Activated naive CD8-positive, alpha-beta T cell treated with anti-CD3 and anti-CD28 coated beads, Interleukin-2, amount 10 ng/mL, durations not matched to agents 7 days and 5 days (primary cell): ENCODE results near the gene MMP21. TPM values are rescaled to one million over a fixed set of nuclear protein-coding genes. Genes with fewer than 3 reads are reported as not detected.

Source experiments
- ATAC-seq: fragments of 150-1000 bp; cut with Tn5 transposase; one replicate; pipeline ENCODE4 v1.10.0; 2021; ENCODE audit warnings: low read depth, moderate library complexity
- POLR2A ChIA-PET: fragments of 350-600 bp; sonication (Branson Sonifier 250); formaldehyde crosslinking; loops from one replicate; lab custom pipeline; 2021; ENCODE audit warnings: antibody characterized with exemption; lab: Charles Lee
- DNase-seq: peaks from one replicate; pipeline ENCODE4 v3.0.0; 2021
- H3K27ac Mint-ChIP-seq: one replicate; pipeline ENCODE4 v1.8.0; 2022; ENCODE audit warnings: mild to moderate bottlenecking, mixed read lengths
- H3K27me3 Mint-ChIP-seq: one replicate; pipeline ENCODE4 v1.8.0; 2022; ENCODE audit warnings: mild to moderate bottlenecking, moderate library complexity, mixed read lengths
- H3K36me3 Mint-ChIP-seq: one replicate; pipeline ENCODE4 v1.8.0; 2021; ENCODE audit warnings: mild to moderate bottlenecking, mixed read lengths
- H3K4me1 Mint-ChIP-seq: one replicate; pipeline ENCODE4 v1.8.0; 2021; ENCODE audit warnings: mixed read lengths
- H3K4me3 Mint-ChIP-seq: one replicate; pipeline ENCODE4 v1.8.0; 2022; ENCODE audit warnings: mild to moderate bottlenecking, moderate library complexity, mixed read lengths
- H3K9me3 Mint-ChIP-seq: one replicate; pipeline ENCODE4 v1.8.0; 2021; ENCODE audit warnings: mixed read lengths
- total RNA-seq, 2 experiments: library from RNA; stranded (reverse); gene quantifications; one replicate each; pipeline ENCODE4 v1.2.3, GENCODE V29; 2021

The MMP21 gene
- total RNA-seq, 2 experiments from 2014 or later = 0.20 to 0.25 TPM

DNA sequence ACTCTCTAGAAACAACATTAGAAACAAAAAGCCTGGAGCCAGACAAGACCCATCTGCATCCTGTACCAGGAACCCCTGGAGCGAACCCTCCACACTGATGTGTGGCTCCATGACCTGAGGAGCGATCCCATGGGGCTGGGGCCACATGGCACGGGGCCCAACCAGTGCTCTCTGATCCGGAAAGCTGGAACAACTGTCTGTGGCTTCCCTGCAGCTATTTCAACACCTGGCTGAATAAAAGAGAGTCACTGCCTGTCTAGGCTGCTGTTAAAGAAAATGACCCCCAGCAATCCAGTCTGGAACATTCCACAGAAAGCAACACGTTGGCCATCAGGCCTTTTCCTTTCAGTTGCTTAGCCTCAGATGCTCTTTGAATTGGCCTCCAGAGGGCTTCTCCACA is 26.5 kb upstream of the MMP21 start:
- no peak for DNase-seq
- Mint-ChIP-seq H3K9me3 (no peaks in the 10 kb centered on the region), H3K27me3 (no peaks in the 10 kb centered on the region), H3K4me3 (no peak overlapping the region), H3K27ac (no peak overlapping the region), H3K36me3 (peaks cover 5% of the 10 kb centered on the region), H3K4me1 (no peaks in the 10 kb centered on the region)
- POLR2A ChIA-PET = no interaction called here
- no peak for ATAC-seq

- no peak for ATAC-seq
- POLR2A ChIA-PET = interaction anchor here (1.0 kb wide), 1 partner anchor 12 kb away, joined by 3 read pairs; no protein-coding TSS in a partner anchor
- H3K4me3 Mint-ChIP-seq = no peak overlapping the region
- peaks cover 5% of the 10 kb centered on the region for H3K36me3 Mint-ChIP-seq
- H3K27me3 Mint-ChIP-seq = no peaks in the 10 kb centered on the region
- H3K9me3 Mint-ChIP-seq = no peaks in the 10 kb centered on the region
- no peak for DNase-seq
- H3K4me1 Mint-ChIP-seq = no peaks in the 10 kb centered on the region
- H3K27ac Mint-ChIP-seq = no peak overlapping the region
Observed at GRCh38 chr10:125801574-125801973, 26.0 kb upstream of the MMP21 start.

GRCh38 chr10:125799451-125800182 is 24.0 kb upstream of the MMP21 start:
- ATAC-seq (no peak), DNase-seq (no peak)
- no peaks in the 10 kb centered on the region for H3K4me1 Mint-ChIP-seq
- POLR2A ChIA-PET = no interaction called here
- H3K9me3 Mint-ChIP-seq = no peaks in the 10 kb centered on the region
- no peaks in the 10 kb centered on the region for H3K27me3 Mint-ChIP-seq
- H3K27ac Mint-ChIP-seq = no peak overlapping the region
- peaks cover 3% of the 10 kb centered on the region for H3K36me3 Mint-ChIP-seq
- no peak overlapping the region for H3K4me3 Mint-ChIP-seq

DNA sequence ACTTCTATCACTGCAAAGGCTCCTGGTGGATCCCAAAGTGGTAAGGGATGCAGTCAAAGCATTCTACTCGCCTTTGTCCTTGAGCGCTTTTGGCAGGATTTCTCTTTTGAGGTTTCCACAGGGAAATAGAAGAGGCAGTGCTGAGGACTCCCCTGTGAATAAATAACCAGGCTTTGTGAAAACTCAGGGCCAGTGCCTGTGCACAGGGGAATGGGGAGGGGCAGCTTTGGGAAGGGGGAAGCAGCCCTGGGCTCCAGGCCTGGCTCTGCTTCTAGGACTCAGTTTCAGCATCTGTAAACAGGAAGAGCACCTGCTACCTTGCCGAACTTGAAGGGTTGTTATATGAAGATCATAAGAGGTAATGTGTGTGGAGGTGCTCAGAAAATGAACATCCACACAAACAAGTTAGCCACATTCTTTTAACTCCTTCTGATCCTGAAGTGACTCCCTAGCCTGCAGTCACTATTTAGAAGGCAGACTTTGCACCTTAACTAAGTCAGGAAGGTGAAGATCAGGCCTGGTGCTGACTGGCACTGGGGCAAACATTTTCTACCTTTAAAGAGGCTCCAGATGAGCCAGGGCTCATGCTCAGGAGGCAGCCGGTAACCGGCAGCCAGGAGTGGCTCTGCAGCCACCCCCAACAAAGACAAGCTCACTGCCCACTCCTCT is 22.5 kb upstream of the MMP21 start:
- ATAC-seq (no peak), DNase-seq (no peak)
- POLR2A ChIA-PET = interaction anchor here (0.6 kb wide), 1 partner anchor 1988 kb away, joined by 3 read pairs; no protein-coding TSS in a partner anchor
- H3K36me3 Mint-ChIP-seq = peaks cover 7% of the 10 kb centered on the region
- no peaks in the 10 kb centered on the region for H3K9me3 Mint-ChIP-seq
- H3K4me1 Mint-ChIP-seq = no peaks in the 10 kb centered on the region
- H3K27ac Mint-ChIP-seq = no peak overlapping the region
- no peak overlapping the region for H3K4me3 Mint-ChIP-seq
- no peaks in the 10 kb centered on the region for H3K27me3 Mint-ChIP-seq

GRCh38 chr10:125797424-125797823 is 21.8 kb upstream of the MMP21 start:
- Mint-ChIP-seq H3K27me3 (no peaks in the 10 kb centered on the region), H3K27ac (no peak overlapping the region)
- POLR2A ChIA-PET = interaction anchor here (0.6 kb wide), 1 partner anchor 1989 kb away, joined by 3 read pairs; no protein-coding TSS in a partner anchor

GRCh38 chr10:125795637-125796190 is 20.1 kb upstream of the MMP21 start:
- Mint-ChIP-seq H3K36me3 (peaks cover 14% of the 10 kb centered on the region), H3K9me3 (no peaks in the 10 kb centered on the region), H3K27me3 (no peaks in the 10 kb centered on the region), H3K4me1 (no peaks in the 10 kb centered on the region), H3K4me3 (no peak overlapping the region), H3K27ac (no peak overlapping the region)
- POLR2A ChIA-PET = interaction anchor here (0.8 to 1.3 kb wide), 2 partner anchors 27 to 76 kb away, joined by 3 to 4 read pairs; partner anchors contain the start of genes BCCIP, EDRF1 and UROS
- ATAC-seq (no peak), DNase-seq (no peak)

More at GRCh38 chr10:125797424-125797823, 21.8 kb upstream of the MMP21 start:
- ATAC-seq (no peak), DNase-seq (no peak)
- Mint-ChIP-seq H3K4me1 (no peaks in the 10 kb centered on the region), H3K9me3 (no peaks in the 10 kb centered on the region), H3K4me3 (no peak overlapping the region), H3K36me3 (peaks cover 7% of the 10 kb centered on the region)

GRCh38 chr10:125795128-125795527 is 19.5 kb upstream of the MMP21 start:
- Mint-ChIP-seq H3K36me3 (peaks cover 12% of the 10 kb centered on the region), H3K4me1 (no peaks in the 10 kb centered on the region), H3K9me3 (no peaks in the 10 kb centered on the region), H3K4me3 (no peak overlapping the region), H3K27me3 (no peaks in the 10 kb centered on the region), H3K27ac (no peak overlapping the region)
- DNase-seq = no peak
- POLR2A ChIA-PET = interaction anchor here (0.8 to 1.3 kb wide), 2 partner anchors 28 to 76 kb away, joined by 3 to 4 read pairs; partner anchors contain the start of genes BCCIP, EDRF1 and UROS
- no peak for ATAC-seq

DNA sequence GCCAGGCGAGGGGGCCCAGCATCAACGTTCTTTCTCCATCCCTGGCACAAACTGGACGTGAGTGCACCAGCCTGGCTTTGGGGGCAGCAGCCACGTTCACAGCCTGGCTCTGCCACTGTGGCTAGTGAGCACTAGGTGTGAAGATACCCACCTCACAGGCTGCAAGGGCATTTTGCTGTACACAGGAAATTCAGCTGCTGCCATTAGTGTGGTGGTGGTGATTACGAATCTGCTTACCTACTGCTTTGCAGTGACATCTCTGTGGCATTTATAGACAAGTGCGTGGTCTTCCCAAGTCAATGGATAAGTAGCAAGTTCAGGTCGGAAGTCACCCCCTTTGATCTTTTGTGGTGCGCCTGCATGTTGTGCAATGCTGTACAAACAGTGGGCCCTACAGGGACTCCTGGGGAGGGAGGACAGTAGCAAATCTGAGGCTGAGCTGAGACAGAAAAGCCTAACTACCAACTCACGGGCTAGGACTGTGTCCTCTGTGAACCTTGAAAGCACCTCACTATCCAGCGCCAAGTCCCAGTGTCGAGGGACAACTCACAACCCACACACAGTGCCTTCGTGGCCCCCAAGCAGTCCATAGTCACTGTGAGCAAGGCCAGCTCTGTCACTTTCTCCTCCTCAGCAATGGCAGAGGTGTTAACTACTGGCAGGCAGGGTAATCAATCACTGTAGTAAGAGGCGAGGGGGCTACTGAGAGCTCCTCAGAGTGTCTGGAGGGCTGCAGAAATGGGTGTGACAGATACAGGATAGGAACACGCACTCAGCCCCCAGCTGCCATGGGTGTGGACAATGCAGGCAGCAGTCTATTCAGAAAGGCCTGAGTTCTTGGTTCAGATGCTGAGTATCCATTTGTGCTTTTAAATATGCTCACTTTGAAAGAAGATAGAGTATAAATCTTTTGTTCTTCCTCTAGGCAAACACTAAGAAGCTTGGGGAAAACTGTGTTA is 17.0 kb upstream of the MMP21 start:
- ATAC-seq = no peak
- H3K4me1 Mint-ChIP-seq = peaks cover 12% of the 10 kb centered on the region
- H3K27me3 Mint-ChIP-seq = no peaks in the 10 kb centered on the region
- no peak for DNase-seq
- no peak overlapping the region for H3K4me3 Mint-ChIP-seq
- no peak overlapping the region for H3K27ac Mint-ChIP-seq
- POLR2A ChIA-PET = no interaction called here
- peaks cover 14% of the 10 kb centered on the region for H3K36me3 Mint-ChIP-seq
- no peaks in the 10 kb centered on the region for H3K9me3 Mint-ChIP-seq

GRCh38 chr10:125788156-125789034 is 12.8 kb upstream of the MMP21 start:
- no peaks in the 10 kb centered on the region for H3K27me3 Mint-ChIP-seq
- POLR2A ChIA-PET = interaction anchor here (1.1 to 2.1 kb wide), 2 partner anchors 35 to 69 kb away, joined by 3 to 10 read pairs; partner anchors contain the start of genes BCCIP, EDRF1 and UROS
- peaks cover 11% of the 10 kb centered on the region for H3K36me3 Mint-ChIP-seq
- no peaks in the 10 kb centered on the region for H3K9me3 Mint-ChIP-seq
- peak; percentile 45 for DNase-seq
- peak overlapping the region; percentile 80 for H3K27ac Mint-ChIP-seq
- peaks cover 15% of the 10 kb centered on the region for H3K4me1 Mint-ChIP-seq
- peak; percentile 93 for ATAC-seq
- H3K4me3 Mint-ChIP-seq = peak overlapping the region; percentile 51

DNA sequence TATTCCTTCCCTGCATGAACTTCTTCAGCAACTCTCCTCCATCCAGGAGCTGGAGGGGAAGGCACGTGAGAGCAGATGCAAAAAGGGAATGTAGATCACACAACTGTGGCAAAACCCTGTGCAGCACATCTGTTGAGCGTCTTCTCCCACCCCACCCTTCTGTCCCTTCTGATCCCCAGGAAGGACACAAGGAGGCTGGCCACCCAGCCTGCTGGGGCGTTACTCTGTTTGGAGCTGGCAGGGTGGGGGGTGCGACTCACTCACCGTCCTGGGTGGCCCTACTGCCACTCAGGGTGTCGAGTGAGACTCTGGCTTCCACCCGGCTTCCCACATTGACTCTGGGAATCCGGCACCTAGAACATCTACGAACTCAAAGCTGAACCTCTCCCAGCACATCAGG is 10.2 kb upstream of the MMP21 start:
- Mint-ChIP-seq H3K4me3 (no peak overlapping the region), H3K4me1 (peaks cover 15% of the 10 kb centered on the region), H3K9me3 (no peaks in the 10 kb centered on the region), H3K27me3 (no peaks in the 10 kb centered on the region), H3K27ac (no peak overlapping the region), H3K36me3 (peaks cover 3% of the 10 kb centered on the region)
- POLR2A ChIA-PET = no interaction called here
- DNase-seq (no peak), ATAC-seq (no peak)

DNA sequence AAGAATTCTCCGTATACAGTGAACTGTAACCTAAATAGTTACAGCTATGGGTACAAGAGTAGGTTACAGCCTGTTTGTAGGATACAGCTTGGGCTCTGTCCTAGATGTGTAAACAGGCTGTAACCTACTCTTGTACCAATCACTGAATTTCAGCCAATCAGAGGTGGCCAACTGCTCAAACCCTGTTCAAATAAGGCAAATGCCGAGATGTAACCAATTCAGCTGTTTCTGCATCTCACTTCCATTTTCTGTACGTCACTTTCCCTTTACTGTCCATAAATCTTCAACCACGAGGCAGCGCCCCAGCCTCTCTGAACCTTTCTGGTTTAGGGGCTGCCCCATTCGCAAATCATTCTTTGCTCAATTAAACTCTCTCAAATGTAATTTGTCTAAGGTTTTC is 8.3 kb upstream of the MMP21 start:
- ATAC-seq (no peak), DNase-seq (no peak)
- peaks cover 3% of the 10 kb centered on the region for H3K36me3 Mint-ChIP-seq
- H3K4me3 Mint-ChIP-seq = no peak overlapping the region
- no peaks in the 10 kb centered on the region for H3K27me3 Mint-ChIP-seq
- peaks cover 13% of the 10 kb centered on the region for H3K4me1 Mint-ChIP-seq
- H3K27ac Mint-ChIP-seq = peak overlapping the region; percentile 37
- no peaks in the 10 kb centered on the region for H3K9me3 Mint-ChIP-seq
- POLR2A ChIA-PET = no interaction called here

GRCh38 chr10:125783408-125783807 is 7.8 kb upstream of the MMP21 start:
- H3K4me3 Mint-ChIP-seq = no peak overlapping the region
- H3K27me3 Mint-ChIP-seq = no peaks in the 10 kb centered on the region
- DNase-seq (no peak), ATAC-seq (no peak)
- POLR2A ChIA-PET = no interaction called here
- H3K27ac Mint-ChIP-seq = no peak overlapping the region
- peaks cover 3% of the 10 kb centered on the region for H3K36me3 Mint-ChIP-seq
- H3K4me1 Mint-ChIP-seq = peaks cover 11% of the 10 kb centered on the region
- H3K9me3 Mint-ChIP-seq = no peaks in the 10 kb centered on the region
